K562 (cell line): Measurements from ENCODE around the gene SFT2D2. TPM values are rescaled to one million over a fixed set of nuclear protein-coding genes. Genes with fewer than 3 reads are reported as not detected.

Source experiments
- ARID3B ChIP-seq: fragments of 250-450 bp; sonication (Bioruptor Pico); IDR thresholded peaks from 2 replicates; pipeline ENCODE4 v1.4.0; 2020; ENCODE audit warnings: borderline replicate concordance
- ARID4B ChIP-seq: sonication (generic); formaldehyde crosslinking; IDR thresholded peaks from 2 replicates; pipeline ENCODE4 v1.8.0; 2022; ENCODE audit warnings: mild to moderate bottlenecking, missing genetic modification reagents
- ARNT ChIP-seq, 2 experiments: fragments of 450-650 bp; IDR thresholded peaks; 2 replicates each; pipeline ENCODE4 v1.6.1; 2016; ENCODE audit warnings: mild to moderate bottlenecking in 1 of 2
- BRD9 ChIP-seq: fragments of 450-650 bp; IDR thresholded peaks from 2 replicates; pipeline ENCODE4 v1.6.1; 2018; ENCODE audit warnings: low read depth; ENCODE audit not compliant: partially characterized antibody
- CBFA2T2 ChIP-seq: fragments of 450-650 bp; conservative IDR thresholded peaks from 2 replicates; pipeline ENCODE4 v1.6.1; 2017; ENCODE audit warnings: mild to moderate bottlenecking
- E2F5 ChIP-seq: sonication (generic); formaldehyde crosslinking; IDR thresholded peaks from 2 replicates; pipeline ENCODE4 v1.8.0; 2022; ENCODE audit warnings: mild to moderate bottlenecking, missing genetic modification reagents
- ESRRB ChIP-seq: fragments of 250-450 bp; sonication (Bioruptor Pico); IDR thresholded peaks from 2 replicates; pipeline ENCODE4 v1.5.0; 2020; ENCODE audit warnings: mild to moderate bottlenecking, moderate library complexity, borderline replicate concordance
- FOXK1 ChIP-seq: sonication (generic); formaldehyde crosslinking; IDR thresholded peaks from 2 replicates; pipeline ENCODE4 v1.8.0; 2022; ENCODE audit warnings: missing genetic modification reagents, mild to moderate bottlenecking, borderline replicate concordance
- GABPB2 ChIP-seq: fragments of 250-450 bp; sonication (Bioruptor Pico); conservative IDR thresholded peaks from 2 replicates; pipeline ENCODE4 v1.5.1; 2021; ENCODE audit warnings: mild to moderate bottlenecking
- GATAD2B ChIP-seq: fragments of 450-650 bp; IDR thresholded peaks from 2 replicates; pipeline ENCODE4 v1.6.1; 2017; ENCODE audit warnings: mild to moderate bottlenecking, borderline replicate concordance
- HIVEP1 ChIP-seq: fragments of 250-450 bp; sonication (Bioruptor Pico); IDR thresholded peaks from 2 replicates; pipeline ENCODE4 v1.4.0; 2020; ENCODE audit warnings: mild to moderate bottlenecking
- JUND ChIP-seq, 2 experiments: IDR thresholded peaks; 2 replicates in 1 of 2; 3 replicates in 1 of 2; pipeline ENCODE4 v1.6.1; 2011; ENCODE audit warnings: borderline replicate concordance in 2 of 2, low read depth in 2 of 2, low read length in 2 of 2, improper control_type of control experiment in 1 of 2, missing biosample characterization in 1 of 2, missing genetic modification characterization in 1 of 2, missing genetic modification reagents in 1 of 2
- MXI1 ChIP-seq: IDR thresholded peaks from 2 replicates; pipeline ENCODE4 v1.6.1; 2011; ENCODE audit warnings: low read depth, mild to moderate bottlenecking, improper control_type of control experiment, low read length
- NCOA1 ChIP-seq: fragments of 450-650 bp; IDR thresholded peaks from 2 replicates; pipeline ENCODE4 v1.6.1; 2016; ENCODE audit warnings: low read depth
- NCOA6 ChIP-seq: fragments of 450-650 bp; IDR thresholded peaks from 2 replicates; pipeline ENCODE4 v1.6.1; 2017; ENCODE audit warnings: mild to moderate bottlenecking
- NR4A1 ChIP-seq, 2 experiments: fragments of 250-450 bp in 1 of 2; fragments of 450-650 bp in 1 of 2; sonication (Bioruptor Pico) in 1 of 2; IDR thresholded peaks; 2 replicates each; pipeline versions ENCODE4 v1.4.0 to v1.6.1; 2016 to 2020; ENCODE audit warnings: mild to moderate bottlenecking in 2 of 2, missing compliant biosample characterization in 1 of 2, missing genetic modification characterization in 1 of 2, moderate library complexity in 1 of 2
- PHB ChIP-seq: fragments of 250-450 bp; sonication (Bioruptor Pico); IDR thresholded peaks from 2 replicates; pipeline ENCODE4 v1.5.0; 2021
- PHF21A ChIP-seq: fragments of 450-650 bp; IDR thresholded peaks from 2 replicates; pipeline ENCODE4 v1.6.1; 2017; ENCODE audit warnings: low read depth, borderline replicate concordance
- SMC3 ChIP-seq: conservative IDR thresholded peaks from 2 replicates; pipeline ENCODE4 v1.6.1; 2011; ENCODE audit warnings: low read depth, low read length, improper control_type of control experiment; ENCODE audit not compliant: insufficient read depth
- ZFP1 ChIP-seq: fragments of 450-650 bp; formaldehyde crosslinking; IDR thresholded peaks from 2 replicates; pipeline ENCODE4 v1.4.0; 2020; ENCODE audit warnings: mild to moderate bottlenecking, mixed read lengths
- ZNF24 ChIP-seq: fragments of 450-650 bp; IDR thresholded peaks from 2 replicates; pipeline ENCODE4 v1.6.1; 2016
- ZNF311 ChIP-seq: fragments of 250-450 bp; sonication (Bioruptor Pico); IDR thresholded peaks from 2 replicates; pipeline ENCODE4 v1.4.0; 2020; ENCODE audit warnings: mild to moderate bottlenecking, moderate library complexity
- polyA plus RNA-seq, 8 experiments: library from polyadenylated mRNA; depleted of rRNA in 4 of 8; stranded (reverse) in 5 of 8; unstranded in 3 of 8; fragments of >200 nt; fragmentation: Nextera tagmentation in 2 of 8; fragmentation: Illumina TruSeq in 1 of 8; extraction: Ambion mirVana in 2 of 8; extraction: Trizol in 1 of 8; gene quantifications; 2 replicates each; pipeline versions ENCODE4 v1.2.1 to v1.2.3, GENCODE V29; 2011 to 2014; ENCODE audit warnings: inconsistent platforms in 1 of 8, missing spikeins in 1 of 8
- total RNA-seq, 7 experiments: library from RNA; depleted of rRNA in 6 of 7; stranded (reverse); fragments of >200 nt in 6 of 7; fragmentation: Illumina TruSeq in 2 of 7; extraction: Trizol in 2 of 7; gene quantifications; 2 replicates each; pipeline versions ENCODE4 v1.2.1 to v1.2.3, GENCODE V29; 2011 to 2021; ENCODE audit warnings: low replicate concordance in 1 of 7

Gene SFT2D2
- total and polyA plus RNA-seq, 9 of the 15 experiments (the other 6 are each of a cell fraction or from before 2014, with no cell fraction given): 3.4 to 50.1 (median 21.6) TPM

- TF ChIP-seq ARID4B (CRISPR knock-in tag) (peak; percentile 78), GABPB2 (CRISPR knock-in tag) (no peak), NCOA6 (peak; percentile 79; the same call in 1 of the 2 replicates), MXI1 (peak; percentile 68), NR4A1 (CRISPR knock-in tag; IDR thresholded peaks at IDR 0.05) (no peak), NR4A1 (tag; IDR thresholded peaks at IDR 0.05) (0 out of 2 replicates have a peak, but pooled peaks have one; percentile 22), BRD9 (no peak), JUND (IDR thresholded peaks at IDR 0.05; ENCODE audit: borderline replicate concordance, low read depth, low read length) (peak; percentile 100), JUND (tag; IDR thresholded peaks at IDR 0.05; ENCODE audit: borderline replicate concordance, low read depth, low read length) (peak; percentile 100), SMC3 (peak; percentile 33), CBFA2T2 (no peak), HIVEP1 (CRISPR knock-in tag) (peak; percentile 61; the same call in 1 of the 2 replicates), ZNF311 (CRISPR knock-in tag) (peak; percentile 91), NCOA1 (peak; percentile 89), PHB (CRISPR knock-in tag) (peak; percentile 65; the same call in 1 of the 2 replicates), FOXK1 (CRISPR knock-in tag) (0 out of 2 replicates have a peak, but pooled peaks have one; percentile 82), E2F5 (CRISPR knock-in tag) (0 out of 2 replicates have a peak, but pooled peaks have one; percentile 66), GATAD2B (no peak), ARID3B (CRISPR knock-in tag) (no peak), ARNT (IDR thresholded peaks at IDR 0.05) (peak in 1 of 2 experiments; percentile 37; a peak in 2 of 4 replicates), PHF21A (no peak; the same call in 1 of the 2 replicates), ZFP1 (CRISPR knock-in tag) (no peak), ZNF24 (peak; percentile 82), ESRRB (CRISPR knock-in tag) (no peak)
These were observed 47.0 kb upstream of the SFT2D2 start, which contains the start of gene TIPRL (continued) for GRCh38 chr1:168178638-168179437.
